Common myeloid progenitor, CD34-positive (primary cell): ENCODE measurements around the gene FNBP1.
"Not testable (repeated sequence)": the region's sequence is repeated elsewhere in the genome, so short reads cannot be mapped to it uniquely, and the experiment has no call there.

Experiments used
- CTCF ChIA-PET: fragments of 350-600 bp; sonication (Branson Sonifier 250); formaldehyde crosslinking; loops from one replicate; lab custom pipeline; 2021; ENCODE audit warnings: antibody characterized with exemption; lab: Charles Lee
- POLR2A ChIA-PET: fragments of 350-600 bp; sonication (Branson Sonifier 250); formaldehyde crosslinking; loops from one replicate; lab custom pipeline; 2021; ENCODE audit warnings: antibody characterized with exemption; lab: Charles Lee
- DNase-seq, 3 donors: peaks; one replicate each; pipeline versions ENCODE4 v3.0.0 to v3.0.0-alpha.2; 2013
- H3K27ac ChIP-seq, 2 experiments: 1 replicate in 1 of 2; 2 replicates in 1 of 2; pipeline ENCODE4 v1.7.0; 2013; ENCODE audit warnings: inconsistent platforms in 2 of 2, low read length in 2 of 2, mild to moderate bottlenecking in 2 of 2, low read depth in 1 of 2, moderate library complexity in 1 of 2; ENCODE audit not compliant: severe bottlenecking in 2 of 2, insufficient read depth in 1 of 2, poor library complexity in 1 of 2
- H3K27me3 ChIP-seq, 5 experiments: replicated peaks in 2 of 5; 1 replicate in 3 of 5; 2 replicates in 2 of 5; pipeline versions ENCODE4 v1.6.1 to v1.7.0; 2013; ENCODE audit warnings: low read length in 4 of 5, mild to moderate bottlenecking in 2 of 5, moderate library complexity in 2 of 5, inconsistent platforms in 1 of 5; ENCODE audit not compliant: insufficient read depth in 5 of 5, control insufficient read depth in 4 of 5
- H3K36me3 ChIP-seq, 4 experiments: 1 replicate in 2 of 4; 2 replicates in 2 of 4; pipeline versions ENCODE4 v1.6.1 to v1.7.0; 2013; ENCODE audit warnings: low read length in 3 of 4, control low read depth in 1 of 4, mild to moderate bottlenecking in 1 of 4; ENCODE audit not compliant: control insufficient read depth in 4 of 4, insufficient read depth in 4 of 4
- H3K4me1 ChIP-seq, 4 experiments: 1 replicate in 3 of 4; 2 replicates in 1 of 4; pipeline versions ENCODE4 v1.6.1 to v1.7.1; 2013; ENCODE audit warnings: low read length in 3 of 4, mild to moderate bottlenecking in 3 of 4, control low read depth in 1 of 4, inconsistent platforms in 1 of 4, moderate library complexity in 1 of 4; ENCODE audit not compliant: control insufficient read depth in 4 of 4, insufficient read depth in 4 of 4; ENCODE audit errors: control extremely low read depth in 1 of 4
- H3K4me3 ChIP-seq, 7 experiments: 1 replicate in 4 of 7; 2 replicates in 3 of 7; pipeline versions ENCODE4 v1.5.1 to v1.7.0; 2013; ENCODE audit warnings: mild to moderate bottlenecking in 7 of 7, low read length in 6 of 7, moderate library complexity in 6 of 7, inconsistent platforms in 2 of 7, low read depth in 2 of 7, control low read depth in 1 of 7; ENCODE audit not compliant: insufficient read depth in 4 of 7, control insufficient read depth in 1 of 7; ENCODE audit errors: extremely low read depth in 1 of 7
- H3K9me3 ChIP-seq, 5 experiments: 1 replicate in 4 of 5; 2 replicates in 1 of 5; pipeline versions ENCODE4 v1.6.1 to v1.7.1; 2013; ENCODE audit warnings: low read length in 4 of 5, mild to moderate bottlenecking in 2 of 5, inconsistent platforms in 1 of 5, low read depth in 1 of 5, moderate library complexity in 1 of 5; ENCODE audit not compliant: control insufficient read depth in 4 of 5, insufficient read depth in 2 of 5; ENCODE audit errors: control extremely low read depth in 1 of 5
- WGBS: methylation state at CpG from one replicate; pipeline ENCODE4 v1.1.5; 2013; ENCODE audit not compliant: insufficient coverage; 5-methylcytosine and 5-hydroxymethylcytosine counted together

The FNBP1 gene

GRCh38 chr9:129937879-129938278, 105.1 kb downstream of the FNBP1 start:
- H3K27me3 ChIP-seq, H3K4me3 ChIP-seq, DNase-seq, H3K27ac ChIP-seq: not testable (repeated sequence)
- POLR2A ChIA-PET = interaction anchor here (0.6 kb wide), 2 partner anchors 8 to 69 kb away, joined by 3 to 7 read pairs; no protein-coding TSS in a partner anchor
- no CpG with 5 or more reads among the region's 5 CpGs for WGBS
- H3K4me1 ChIP-seq = peaks cover 6 to 32% (median 21%) of the 10 kb centered on the region in 4 experiments
- peaks cover 0 to 15% (median 5%) of the 10 kb centered on the region in 5 experiments for H3K9me3 ChIP-seq
- CTCF ChIA-PET = interaction anchor here (1.0 to 1.7 kb wide), 3 partner anchors 9 to 33 kb away, joined by 3 read pairs; no protein-coding TSS in a partner anchor
- peaks cover 5 to 24% (median 20%) of the 10 kb centered on the region in 4 experiments for H3K36me3 ChIP-seq

GRCh38 chr9:129936222-129936621, 106.8 kb downstream of the FNBP1 start:
- H3K4me1 ChIP-seq = peaks cover 10 to 45% (median 33%) of the 10 kb centered on the region in 4 experiments
- POLR2A ChIA-PET = no interaction called here
- CTCF ChIA-PET = interaction anchor here (0.7 to 1.3 kb wide), 3 partner anchors 18 to 51 kb away, joined by 3 to 5 read pairs (median 3); no protein-coding TSS in a partner anchor
- no peaks in the 10 kb centered on the region for H3K27me3 ChIP-seq
- no peak overlapping the region for H3K27ac ChIP-seq
- H3K4me3 ChIP-seq = no peak overlapping the region
- H3K36me3 ChIP-seq = peaks cover 0 to 10% (median 6%) of the 10 kb centered on the region in 4 experiments
- H3K9me3 ChIP-seq = peaks cover 0 to 3% (median under 1%) of the 10 kb centered on the region in 5 experiments
- no peak for DNase-seq
- 77% methylated on average over 5 of the region's 5 CpGs for WGBS

GRCh38 chr9:129934780-129935179, 108.2 kb downstream of the FNBP1 start:
- ChIA-PET CTCF (no interaction called here), POLR2A (no interaction called here)
- H3K9me3 ChIP-seq = no peaks in the 10 kb centered on the region
- H3K36me3 ChIP-seq = peaks cover 0 to 10% (median 7%) of the 10 kb centered on the region in 4 experiments
- H3K27ac ChIP-seq = no peak overlapping the region
- H3K27me3 ChIP-seq = no peaks in the 10 kb centered on the region
- H3K4me1 ChIP-seq = peaks cover 10 to 55% (median 39%) of the 10 kb centered on the region in 4 experiments
- WGBS = no CpG with 5 or more reads among the region's 5 CpGs
- no peak for DNase-seq
- no peak overlapping the region for H3K4me3 ChIP-seq

- Histone ChIP-seq H3K36me3 (peaks cover 0 to 13% (median 11%) of the 10 kb centered on the region in 4 experiments), H3K4me1 (peaks cover 10 to 49% (median 34%) of the 10 kb centered on the region in 4 experiments), H3K4me3 (no peak overlapping the region), H3K27me3 (no peaks in the 10 kb centered on the region), H3K27ac (peak overlapping the region in 1 of 2 experiments; percentile 14), H3K9me3 (no peaks in the 10 kb centered on the region)
- ChIA-PET POLR2A (interaction anchor here (0.6 kb wide), 1 partner anchor 15 kb away, joined by 4 read pairs; no protein-coding TSS in a partner anchor), CTCF (interaction anchor here (0.7 to 1.1 kb wide), 3 partner anchors 9 to 60 kb away, joined by 3 to 4 read pairs (median 3); no protein-coding TSS in a partner anchor)
- no peak for DNase-seq
- WGBS = 97% methylated on average over 4 of the region's 4 CpGs
Measured at GRCh38 chr9:129934041-129934591, 108.9 kb downstream of the FNBP1 start.

- Histone ChIP-seq H3K4me1 (peaks cover 6 to 44% (median 31%) of the 10 kb centered on the region in 4 experiments), H3K27ac (peak overlapping the region in 1 of 2 experiments; percentile 35), H3K36me3 (peaks cover 0 to 18% (median 14%) of the 10 kb centered on the region in 4 experiments), H3K27me3 (no peaks in the 10 kb centered on the region), H3K4me3 (no peak overlapping the region), H3K9me3 (no peaks in the 10 kb centered on the region)
- 97% methylated on average over 6 of the region's 8 CpGs for WGBS
- ChIA-PET POLR2A (interaction anchor here (0.6 to 1.2 kb wide), 2 partner anchors 11 to 15 kb away, joined by 3 to 4 read pairs; no protein-coding TSS in a partner anchor), CTCF (interaction anchor here (0.7 to 1.6 kb wide), 6 partner anchors 9 to 143 kb away, joined by 3 to 4 read pairs (median 3); no protein-coding TSS in a partner anchor)
- DNase-seq = no peak
Measured at GRCh38 chr9:129933185-129934040, 109.6 kb downstream of the FNBP1 start.

- Histone ChIP-seq H3K36me3 (peaks cover 0 to 22% (median 14%) of the 10 kb centered on the region in 4 experiments), H3K4me3 (peak overlapping the region in 3 of 7 experiments; percentile 19 to 28 (median 22)), H3K9me3 (no peaks in the 10 kb centered on the region), H3K27me3 (no peaks in the 10 kb centered on the region), H3K4me1 (peaks cover 5 to 43% (median 30%) of the 10 kb centered on the region in 4 experiments), H3K27ac (peak overlapping the region; percentile 30 to 35)
- ChIA-PET POLR2A (interaction anchor here (0.6 to 1.2 kb wide), 3 partner anchors 12 to 112 kb away, joined by 3 to 8 read pairs (median 4); no protein-coding TSS in a partner anchor), CTCF (interaction anchor here (0.6 to 1.6 kb wide), 4 partner anchors 23 to 144 kb away, joined by 3 read pairs; no protein-coding TSS in a partner anchor)
- DNase-seq = peak in 1 of 3 donors; percentile 40
- WGBS = 16% methylated on average over 6 of the region's 8 CpGs
Measured at GRCh38 chr9:129932303-129933151, 110.5 kb downstream of the FNBP1 start.
